Measurements from ENCODE around the gene PSMB2. TPM values are rescaled to one million over a fixed set of nuclear protein-coding genes. Genes with fewer than 3 reads are reported as not detected.

Gene PSMB2
- 17.5 and 22.2 TPM in 2 replicates for total RNA-seq

DNA sequence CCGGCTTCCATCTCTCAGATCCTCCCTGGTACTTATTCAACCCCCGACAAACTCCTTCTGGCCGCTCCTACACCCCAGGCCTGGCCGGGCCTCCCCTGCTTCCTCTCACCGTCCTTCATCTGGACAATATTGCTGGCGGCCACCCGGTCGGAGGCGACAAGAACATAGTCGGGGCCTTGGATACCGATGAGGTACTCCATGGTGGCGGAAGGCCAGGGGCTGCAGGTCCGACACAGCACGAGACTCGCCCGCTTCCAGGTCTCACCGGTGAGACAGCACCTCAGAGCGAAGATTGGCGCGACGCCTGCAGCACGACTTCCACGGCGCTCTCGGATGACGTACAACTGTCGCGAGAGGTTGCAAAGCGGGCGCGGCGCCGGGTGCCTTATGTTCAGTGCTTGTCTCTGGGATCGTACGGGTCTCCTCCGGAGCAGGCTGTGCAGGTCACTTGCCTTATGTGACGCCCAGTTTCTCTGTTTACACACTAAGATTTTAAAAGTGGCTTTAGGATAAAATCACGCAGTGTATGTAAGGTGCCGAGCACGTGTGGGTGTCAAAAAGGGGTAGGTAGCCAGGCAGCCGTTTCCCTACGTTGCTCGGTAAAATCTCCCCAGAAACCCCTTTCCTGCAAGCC lies at the start of gene PSMB2:
PSMB2 (minus strand) TSS at position 294 of the 634 bp plus-strand sequence; CDS start at position 200, 94 bp downstream.

DNA sequence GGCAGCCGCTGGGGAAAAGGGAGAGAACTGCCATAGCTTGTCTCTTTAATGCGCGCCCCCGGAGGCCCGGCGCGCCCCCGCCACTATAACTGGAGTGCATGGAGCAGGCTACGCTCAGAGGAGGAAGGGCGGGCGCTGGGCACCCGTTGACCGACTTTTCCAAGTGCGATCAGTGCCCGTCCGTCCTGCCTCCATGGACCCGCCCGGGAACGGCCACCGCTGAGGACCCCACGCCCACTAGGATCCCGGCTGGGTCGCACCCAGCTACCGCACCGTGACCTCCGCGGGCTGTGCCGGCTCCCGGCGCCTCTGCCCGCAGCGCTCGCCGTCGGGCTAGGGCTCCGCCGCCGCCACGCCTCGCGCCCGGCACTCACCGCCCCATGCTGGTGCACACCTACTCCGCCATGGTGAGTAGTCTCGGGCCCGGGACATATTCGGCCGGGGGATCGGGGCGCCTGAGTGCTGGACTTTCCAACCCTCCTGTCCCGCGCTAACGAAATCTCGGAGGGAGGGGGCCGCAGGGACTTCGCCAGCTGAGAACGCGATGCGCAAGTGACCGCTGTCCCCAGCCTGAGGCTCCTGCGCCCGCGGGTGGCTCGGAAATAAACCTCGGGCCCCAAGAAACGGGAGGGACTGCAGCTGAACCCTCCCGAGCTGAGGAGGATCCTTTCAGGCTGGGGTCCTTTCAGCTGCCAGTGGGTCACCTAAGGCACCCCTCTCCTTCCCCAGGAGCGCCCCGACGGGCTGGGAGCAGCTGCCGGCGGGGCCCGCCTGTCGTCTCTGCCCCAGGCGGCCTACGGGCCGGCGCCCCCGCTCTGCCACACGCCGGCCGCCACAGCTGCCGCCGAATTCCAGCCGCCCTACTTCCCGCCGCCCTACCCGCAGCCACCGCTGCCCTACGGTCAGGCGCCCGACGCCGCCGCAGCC lies 67.9 kb downstream of the PSMB2 start, which contains the start of gene TFAP2E:
TFAP2E (plus strand) TSS at position 117 of the 927 bp plus-strand sequence; CDS start at position 381, 264 bp downstream.

DNA sequence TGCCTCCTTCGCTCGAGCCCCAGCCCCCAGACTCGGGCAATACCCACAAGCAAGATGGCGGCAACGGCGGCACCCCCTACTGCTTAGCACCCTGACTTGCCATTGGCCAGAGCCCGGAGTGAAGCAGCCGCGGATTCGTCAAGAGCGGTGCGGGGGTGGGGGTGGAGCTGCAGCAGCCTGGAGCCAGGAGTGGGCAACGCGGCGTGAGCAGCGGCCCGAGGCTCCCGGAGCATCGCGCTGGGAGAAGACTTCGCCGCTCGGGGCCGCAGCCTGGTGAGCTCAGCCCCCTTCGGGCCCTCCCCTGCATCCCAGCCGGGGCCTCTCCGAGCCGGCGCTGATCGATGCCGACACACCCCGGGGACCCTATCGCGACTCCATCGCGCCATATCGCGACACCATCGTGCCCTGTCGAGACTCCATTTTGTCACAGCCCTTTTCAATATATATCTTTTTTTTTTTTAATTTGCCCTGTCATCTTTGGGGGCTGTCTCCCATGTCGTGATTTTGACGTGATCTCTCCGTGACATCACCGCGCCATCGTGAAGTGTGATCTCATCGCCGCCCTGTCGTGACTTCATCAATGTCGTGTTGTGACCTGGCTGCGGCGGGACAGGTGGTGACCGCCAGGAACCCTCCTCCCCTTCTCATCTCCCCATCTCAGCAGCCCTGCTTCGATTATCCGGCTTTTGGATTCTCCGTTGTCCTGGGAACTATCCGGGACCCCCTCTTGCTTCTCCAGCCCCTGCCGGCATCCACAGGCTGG lies 83.5 kb downstream of the PSMB2 start, which contains the start of gene NCDN:
NCDN (plus strand) TSS at position 189 of the 763 bp plus-strand sequence; CDS start at position 581, 392 bp downstream.

DNA sequence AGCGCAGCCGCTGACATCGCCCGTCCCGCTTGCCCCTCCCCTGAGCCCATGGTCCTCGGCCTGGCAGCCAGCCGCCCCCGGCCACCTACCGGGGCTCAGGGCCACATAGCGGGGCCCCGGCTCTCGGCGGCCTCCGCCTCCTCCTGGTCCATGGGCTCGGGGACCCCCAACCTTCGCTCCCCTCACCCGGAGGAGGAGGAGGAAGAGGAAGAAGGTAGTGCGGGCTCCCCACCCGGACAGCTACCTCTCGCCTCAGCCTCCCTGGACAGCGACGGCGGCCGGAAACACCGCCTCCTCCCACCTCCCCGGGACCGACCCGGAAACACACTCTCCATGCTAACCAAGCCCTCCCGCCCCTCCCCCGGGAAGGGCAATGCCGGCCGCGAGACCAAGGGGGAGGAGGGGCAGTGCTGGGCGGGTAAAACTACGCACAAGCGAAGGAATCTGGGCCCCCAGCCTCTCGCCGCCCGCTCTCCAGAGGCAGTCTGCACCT lies 84.2 kb downstream of the PSMB2 start, which contains the start of gene KIAA0319L:
KIAA0319L (minus strand) TSS at position 286 of the 493 bp plus-strand sequence. CDS start 2,912 bp downstream, outside the sequence.

Other genes starting within 250 kb of the PSMB2 start
- gene KIAA0319L, start 84.1 kb downstream of the PSMB2 start, total RNA-seq = 23.6 and 40.4 TPM in 2 replicates
- gene NCDN, start 83.7 kb downstream of the PSMB2 start, total RNA-seq = 10.2 and 13.8 TPM in 2 replicates
- 0.09 TPM in 1 of 2 replicates, not detected in the other for gene TFAP2E, start 68.2 kb downstream of the PSMB2 start, total RNA-seq
- 17.5 and 20.5 TPM in 2 replicates for gene C1orf216, start 77.4 kb upstream of the PSMB2 start, total RNA-seq
- 6.7 and 18.4 TPM in 2 replicates for gene CLSPN, start 128.5 kb upstream of the PSMB2 start, total RNA-seq
- gene AGO4, start 166.5 kb upstream of the PSMB2 start, total RNA-seq = 14.0 and 17.5 TPM in 2 replicates
- 10.2 and 10.6 TPM in 2 replicates for gene AGO1, start 241.7 kb upstream of the PSMB2 start, total RNA-seq